MCF 10A (cell line): Measurements from ENCODE around the gene TGFB1. TPM values are rescaled to one million over a fixed set of nuclear protein-coding genes. Genes with fewer than 3 reads are reported as not detected.

Source experiments
- BruUV-seq: library from RNA; stranded (reverse); fragments of 400-500 nt; replicated peaks from 2 replicates; lab custom pipeline; 2021; lab: Mats Ljungman, UMichigan
- CTCF ChIA-PET: fragments of 300-600 bp; sonication (Branson Sonifier 250); formaldehyde crosslinking; extraction: SDS; loops from one replicate; lab custom pipeline; 2021; ENCODE audit warnings: antibody characterized with exemption, inconsistent platforms; lab: Yijun Ruan, JAX
- POLR2A ChIA-PET: fragments of 300-600, 350-650 bp; sonication (Branson Sonifier 250); formaldehyde crosslinking; extraction: SDS; loops from one replicate; lab custom pipeline; 2020; ENCODE audit warnings: antibody characterized with exemption, inconsistent platforms; lab: Yijun Ruan, JAX
- DNase-seq: peaks from one replicate; pipeline ENCODE4 v3.0.0-alpha.2; 2018; ENCODE audit not compliant: unreplicated experiment
- H3K27ac Mint-ChIP-seq: one replicate; pipeline ENCODE4 v1.8.0; 2022; ENCODE audit warnings: mild to moderate bottlenecking, low read depth, mixed read lengths; ENCODE audit not compliant: unreplicated experiment
- H3K27me3 Mint-ChIP-seq: one replicate; pipeline ENCODE4 v1.8.0; 2022; ENCODE audit warnings: mixed read lengths; ENCODE audit not compliant: insufficient read depth, unreplicated experiment
- H3K36me3 Mint-ChIP-seq: one replicate; pipeline ENCODE4 v1.8.0; 2022; ENCODE audit warnings: mild to moderate bottlenecking, moderate library complexity, mixed read lengths; ENCODE audit not compliant: insufficient read depth, unreplicated experiment
- H3K4me1 Mint-ChIP-seq: one replicate; pipeline ENCODE4 v1.8.0; 2022; ENCODE audit warnings: mixed read lengths; ENCODE audit not compliant: insufficient read depth, unreplicated experiment
- H3K4me3 Mint-ChIP-seq: one replicate; pipeline ENCODE4 v1.8.0; 2022; ENCODE audit warnings: mild to moderate bottlenecking, moderate library complexity, mixed read lengths; ENCODE audit not compliant: unreplicated experiment
- H3K9me3 Mint-ChIP-seq: one replicate; pipeline ENCODE4 v1.8.0; 2022; ENCODE audit warnings: mixed read lengths; ENCODE audit not compliant: unreplicated experiment
- CTCF ChIP-seq: fragments of 200-600 bp; IDR thresholded peaks from one replicate; pipeline ENCODE4 v1.8.0; 2022; ENCODE audit warnings: antibody characterized with exemption, mild to moderate bottlenecking; ENCODE audit not compliant: unreplicated experiment
- intact Hi-C: fragments of 100-400 bp; cut with micrococcal nuclease; formaldehyde crosslinking; loops from 2 replicates; pipeline ENCODE4 v1.14.1; 2022
- total RNA-seq: library from RNA; stranded (reverse); gene quantifications from 2 replicates; pipeline ENCODE4 v1.2.3, GENCODE V29; 2022

The TGFB1 gene
- total RNA-seq, 1 experiment from 2014 or later: 27.8 TPM

DNA sequence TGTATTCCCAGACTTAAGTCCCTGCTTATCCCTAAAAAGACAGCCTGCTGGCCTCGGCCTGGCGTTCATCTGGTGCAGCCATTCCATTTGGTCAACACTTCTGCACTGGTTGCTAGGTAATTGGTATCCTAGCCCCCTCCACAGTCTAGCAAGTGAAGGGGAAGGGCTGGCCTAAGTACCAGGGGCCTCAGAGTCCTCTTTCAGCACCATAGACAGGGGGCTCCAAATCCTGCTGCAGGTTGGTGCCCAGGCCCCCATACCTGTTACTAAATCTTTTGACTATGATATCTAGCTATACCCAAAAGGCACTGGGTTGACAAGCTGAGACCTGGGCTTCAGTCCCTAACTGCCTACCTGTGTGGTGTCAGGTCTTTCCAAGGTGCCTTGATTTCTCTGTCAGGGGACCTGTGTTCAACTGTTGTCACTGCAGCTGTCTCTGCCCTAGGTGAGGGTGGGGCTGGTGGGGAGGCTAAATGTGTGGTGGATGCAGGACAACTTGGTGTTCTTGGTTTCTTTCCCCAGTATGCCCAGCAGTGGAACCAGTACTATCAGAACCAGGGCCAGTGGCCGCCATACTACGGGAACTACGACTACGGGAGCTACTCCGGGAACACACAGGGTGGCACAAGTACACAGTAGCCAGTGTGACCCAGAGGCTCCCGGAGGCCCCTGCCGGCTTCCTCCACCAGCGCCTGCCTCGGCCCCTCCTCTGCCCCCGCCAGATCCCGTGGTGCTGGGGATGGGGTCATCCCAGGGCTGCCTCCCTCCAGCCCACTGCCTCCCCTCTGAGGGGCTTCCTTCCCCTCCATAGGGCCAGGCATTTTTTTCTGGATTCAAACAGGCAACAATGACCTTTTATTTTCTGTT, 47.6 kb downstream of the TGFB1 start:
- Mint-ChIP-seq H3K27me3 (no peaks in the 10 kb centered on the region), H3K36me3 (peaks cover 92% of the 10 kb centered on the region), H3K9me3 (no peaks in the 10 kb centered on the region), H3K27ac (no peak overlapping the region), H3K4me3 (no peak overlapping the region), H3K4me1 (peaks cover 14% of the 10 kb centered on the region)
- ChIA-PET POLR2A (no interaction called here), CTCF (interaction anchor here (0.6 to 3.2 kb wide), 4 partner anchors 13 to 127 kb away, joined by 3 to 18 read pairs (median 5); partner anchors contain the start of gene HNRNPUL1)
- intact Hi-C loops: loop anchor here (5.0 kb wide), 1 partner anchor 164 kb away; no protein-coding TSS in a partner anchor
- DNase-seq: no peak
- no peak for TF ChIP-seq CTCF
- BruUV-seq: no TSS peak

DNA sequence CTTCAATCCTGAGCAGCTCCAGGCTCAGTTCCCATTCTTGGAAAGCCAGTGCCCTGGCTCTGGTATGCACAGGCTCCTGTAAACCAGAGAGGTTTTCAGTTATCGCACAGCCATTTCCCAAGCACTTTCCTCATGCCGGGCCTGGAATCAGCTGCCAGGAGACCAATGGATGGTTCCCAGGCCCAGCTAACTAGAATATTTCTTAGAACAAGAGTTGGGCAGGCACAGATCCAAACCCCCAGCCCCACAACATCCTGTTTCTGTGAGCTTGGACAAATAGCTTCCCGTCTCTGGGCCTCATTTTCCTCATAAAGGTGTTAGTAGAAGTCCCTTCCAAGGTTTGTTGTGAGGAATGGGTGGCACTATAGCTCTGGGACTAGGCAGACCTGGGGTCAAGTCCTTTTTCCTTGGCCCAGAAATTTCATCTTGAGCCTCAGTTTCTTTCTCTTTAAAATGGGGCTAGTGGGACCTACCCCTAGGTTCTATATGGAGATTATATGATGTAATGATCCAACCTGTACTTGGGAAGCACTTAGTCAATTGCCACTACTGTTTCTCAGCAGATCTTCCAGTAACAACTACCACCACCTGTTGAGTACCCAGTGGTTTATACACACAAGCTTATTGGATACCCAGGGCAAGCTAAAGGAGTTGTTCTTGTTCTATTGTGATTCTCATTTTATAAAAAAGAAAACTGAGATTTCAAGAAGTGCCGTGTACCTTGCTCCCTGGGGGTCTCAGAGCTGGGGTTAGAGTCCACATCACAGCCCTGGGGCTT, 48.8 kb downstream of the TGFB1 start:
- intact Hi-C loops: loop anchor here (5.0 kb wide), 1 partner anchor 163 kb away; no protein-coding TSS in a partner anchor
- ChIA-PET CTCF (interaction anchor here (0.6 to 2.1 kb wide), 2 partner anchors 12 to 1086 kb away, joined by 3 to 6 read pairs; partner anchors contain the start of gene TTC9B), POLR2A (interaction anchor here (0.6 to 1.0 kb wide), 4 partner anchors 12 to 43 kb away, joined by 3 read pairs; partner anchors contain the start of gene HNRNPUL1)
- no peak for DNase-seq
- H3K27ac Mint-ChIP-seq: no peak overlapping the region
- no peaks in the 10 kb centered on the region for H3K9me3 Mint-ChIP-seq
- no TSS peak for BruUV-seq
- no peak for TF ChIP-seq CTCF
- H3K27me3 Mint-ChIP-seq: no peaks in the 10 kb centered on the region
- peaks cover 95% of the 10 kb centered on the region for H3K36me3 Mint-ChIP-seq
- H3K4me1 Mint-ChIP-seq: peaks cover 14% of the 10 kb centered on the region
- no peak overlapping the region for H3K4me3 Mint-ChIP-seq

DNA sequence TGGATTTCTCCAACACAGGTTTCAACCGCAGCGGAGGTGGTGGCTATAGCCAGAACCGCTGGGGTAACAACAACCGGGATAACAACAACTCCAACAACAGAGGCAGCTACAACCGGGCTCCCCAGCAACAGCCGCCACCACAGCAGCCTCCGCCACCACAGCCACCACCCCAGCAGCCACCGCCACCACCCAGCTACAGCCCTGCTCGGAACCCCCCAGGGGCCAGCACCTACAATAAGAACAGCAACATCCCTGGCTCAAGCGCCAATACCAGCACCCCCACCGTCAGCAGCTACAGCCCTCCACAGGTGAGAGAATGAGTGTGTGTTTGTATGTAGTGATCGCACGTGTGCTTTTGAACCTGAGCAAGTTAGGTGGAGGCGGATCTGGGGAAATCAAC, 49.8 kb downstream of the TGFB1 start:
- H3K36me3 Mint-ChIP-seq: peaks cover 95% of the 10 kb centered on the region
- no peak for TF ChIP-seq CTCF
- H3K27me3 Mint-ChIP-seq: no peaks in the 10 kb centered on the region
- H3K4me1 Mint-ChIP-seq: peaks cover 10% of the 10 kb centered on the region
- no peak overlapping the region for H3K27ac Mint-ChIP-seq
- POLR2A ChIA-PET: interaction anchor here (1.0 kb wide), 1 partner anchor 42 kb away, joined by 3 read pairs; no protein-coding TSS in a partner anchor
- DNase-seq: no peak
- BruUV-seq: no TSS peak
- CTCF ChIA-PET: interaction anchor here (0.6 to 2.1 kb wide), 2 partner anchors 11 to 54 kb away, joined by 3 to 6 read pairs; no protein-coding TSS in a partner anchor
- no peaks in the 10 kb centered on the region for H3K9me3 Mint-ChIP-seq
- intact Hi-C loops: no loop called here
- H3K4me3 Mint-ChIP-seq: no peak overlapping the region
